OCI-M2 (cell line): ENCODE results near the gene RNF31.
"Not testable (repeated sequence)": the region's sequence is repeated elsewhere in the genome, so short reads cannot be mapped to it uniquely, and the experiment has no call there.

Experiments used
- DNase-seq: peaks from one replicate; lab custom pipeline; 2025; ENCODE audit not compliant: unreplicated experiment; lab: John Stamatoyannopoulos, UW

RNF31 gene

DNA sequence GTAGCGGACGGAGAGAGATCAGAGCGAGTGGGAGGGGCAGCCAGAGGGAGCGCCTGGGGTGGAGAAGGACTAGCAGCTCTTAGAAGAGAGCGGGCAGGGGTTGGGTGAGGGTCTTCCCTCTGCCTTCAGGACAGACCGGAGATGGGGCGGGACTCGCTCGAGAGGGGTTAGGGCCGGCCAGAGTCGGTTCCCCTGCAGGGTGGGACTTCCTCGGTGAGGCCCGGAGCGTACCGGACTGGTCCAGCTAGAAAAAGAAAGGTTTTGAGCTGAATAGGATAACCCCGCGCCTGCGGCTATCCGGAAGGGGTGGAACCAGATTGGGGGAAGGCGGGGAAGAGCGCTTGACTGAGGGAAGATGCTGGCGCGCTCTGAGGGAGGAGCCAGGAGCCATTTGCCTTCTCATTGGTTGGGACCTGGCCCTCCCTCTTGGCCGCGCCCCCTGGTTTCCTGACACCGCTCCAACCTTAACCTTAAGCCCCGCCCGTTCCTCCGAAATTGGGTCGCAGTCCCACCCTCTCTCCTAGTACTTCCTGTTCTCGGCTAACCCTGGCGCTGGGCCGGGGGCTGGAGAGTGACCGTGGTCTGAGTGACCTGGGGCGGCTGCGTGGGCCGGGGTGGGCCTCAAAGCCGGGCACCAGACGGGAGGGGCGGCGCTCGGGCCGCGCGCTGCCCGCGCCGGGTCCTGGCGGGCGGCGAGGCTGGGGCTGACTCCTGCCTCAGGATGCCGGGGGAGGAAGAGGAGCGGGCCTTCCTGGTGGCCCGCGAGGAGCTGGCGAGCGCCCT lies at the start of gene RNF31:
TSS of gene RNF31 (plus strand) at position 521 of the 783 bp plus-strand sequence. CDS start at position 722, 201 bp downstream.
- DNase-seq, result peak; percentile 97

DNA sequence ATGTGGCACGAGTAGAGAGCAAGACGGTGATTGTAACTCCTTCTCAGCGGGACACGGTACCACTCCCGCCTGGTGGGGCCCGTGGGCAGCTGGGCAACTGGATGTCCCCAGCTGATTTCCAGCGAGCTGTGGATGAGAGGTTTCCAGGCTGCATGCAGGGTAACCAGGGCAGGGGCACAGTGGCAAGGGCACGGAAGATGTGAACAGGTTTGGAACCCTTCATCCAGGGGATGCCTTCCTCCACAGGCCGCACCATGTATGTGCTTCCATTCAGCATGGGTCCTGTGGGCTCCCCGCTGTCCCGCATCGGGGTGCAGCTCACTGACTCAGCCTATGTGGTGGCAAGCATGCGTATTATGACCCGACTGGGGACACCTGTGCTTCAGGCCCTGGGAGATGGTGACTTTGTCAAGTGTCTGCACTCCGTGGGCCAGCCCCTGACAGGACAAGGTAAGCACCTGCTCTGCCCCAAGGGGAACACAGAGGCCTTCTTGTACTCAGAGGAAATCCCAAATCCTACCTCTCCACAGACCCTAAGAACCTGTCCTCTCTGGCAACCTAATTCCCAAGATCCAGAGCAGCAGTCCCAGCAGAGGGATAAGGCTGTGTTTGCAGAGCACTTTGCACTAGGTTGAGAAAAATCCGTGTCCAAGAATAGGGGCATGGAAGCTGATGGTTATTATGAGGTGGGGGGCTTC lies 48.9 kb upstream of the RNF31 start:
- no peak for DNase-seq

DNA sequence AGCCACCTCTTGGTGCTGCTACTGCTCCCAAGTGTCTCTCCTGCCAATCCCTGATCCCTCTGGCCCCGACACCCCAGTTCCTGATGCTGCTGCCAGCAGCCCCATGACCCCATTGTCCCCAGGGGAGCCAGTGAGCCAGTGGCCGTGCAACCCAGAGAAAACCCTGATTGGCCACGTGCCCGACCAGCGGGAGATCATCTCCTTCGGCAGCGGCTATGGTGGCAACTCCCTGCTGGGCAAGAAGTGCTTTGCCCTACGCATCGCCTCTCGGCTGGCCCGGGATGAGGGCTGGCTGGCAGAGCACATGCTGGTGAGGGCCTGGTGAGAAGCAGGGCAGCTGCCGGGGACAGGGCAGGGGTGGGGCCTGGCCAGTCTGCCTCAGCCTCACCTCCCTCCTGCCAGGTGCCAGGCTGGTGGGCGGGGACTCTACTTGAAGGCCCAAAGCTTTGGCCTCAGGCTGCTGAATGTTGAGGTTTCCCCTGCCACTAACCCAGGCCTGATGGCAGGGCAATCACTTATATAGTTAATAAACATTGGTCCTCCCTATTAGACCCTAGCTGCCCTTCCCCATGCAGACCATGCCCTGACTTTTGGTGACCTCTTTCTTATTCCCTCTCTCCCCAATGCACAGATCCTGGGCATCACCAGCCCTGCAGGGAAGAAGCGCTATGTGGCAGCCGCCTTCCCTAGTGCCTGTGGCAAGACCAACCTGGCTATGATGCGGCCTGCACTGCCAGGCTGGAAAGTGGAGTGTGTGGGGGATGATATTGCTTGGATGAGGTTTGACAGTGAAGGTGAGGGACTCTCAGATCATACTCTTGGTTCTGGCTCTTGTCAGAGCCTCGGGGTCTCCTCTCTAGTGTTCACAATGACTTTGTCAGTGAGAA lies 48.1 kb upstream of the RNF31 start:
- no peak for DNase-seq

DNA sequence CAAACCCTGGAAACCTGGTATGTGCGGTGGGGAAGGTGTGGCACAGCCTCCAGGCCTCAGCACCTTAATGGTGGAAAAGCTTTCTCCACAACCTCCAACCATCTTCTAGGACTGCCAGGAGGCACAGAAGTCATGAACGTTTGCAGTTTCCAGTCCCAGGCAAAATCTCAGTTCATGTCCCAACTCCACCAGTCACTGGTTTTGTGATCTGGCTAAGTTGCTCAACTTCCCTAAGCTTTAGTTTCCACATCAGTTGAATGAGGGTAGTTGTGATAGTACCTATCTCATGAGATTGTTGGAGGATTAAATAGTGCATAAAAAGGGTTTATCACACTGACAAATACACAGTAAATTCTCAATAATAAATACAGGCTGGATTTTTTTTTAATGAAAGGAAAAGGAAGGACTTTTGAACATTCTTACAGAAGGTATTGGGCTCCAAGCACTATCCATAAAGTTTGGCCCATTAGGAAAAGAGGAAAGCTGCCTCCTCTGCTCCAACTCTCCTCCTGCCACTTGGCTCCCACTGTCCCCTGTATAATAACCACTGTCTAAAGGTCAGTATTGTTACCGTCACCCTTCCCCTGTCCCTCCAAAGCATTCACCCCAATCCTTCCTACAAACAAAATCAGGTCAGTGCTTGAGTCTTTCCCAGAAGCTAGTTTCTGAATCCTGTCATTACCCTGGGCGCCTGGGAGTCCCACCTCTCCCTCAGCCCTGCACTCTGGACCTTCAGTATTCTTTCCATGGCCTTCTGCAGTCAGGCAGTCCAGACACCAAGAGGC lies 46.9 kb upstream of the RNF31 start:
- DNase-seq, result no peak

DNA sequence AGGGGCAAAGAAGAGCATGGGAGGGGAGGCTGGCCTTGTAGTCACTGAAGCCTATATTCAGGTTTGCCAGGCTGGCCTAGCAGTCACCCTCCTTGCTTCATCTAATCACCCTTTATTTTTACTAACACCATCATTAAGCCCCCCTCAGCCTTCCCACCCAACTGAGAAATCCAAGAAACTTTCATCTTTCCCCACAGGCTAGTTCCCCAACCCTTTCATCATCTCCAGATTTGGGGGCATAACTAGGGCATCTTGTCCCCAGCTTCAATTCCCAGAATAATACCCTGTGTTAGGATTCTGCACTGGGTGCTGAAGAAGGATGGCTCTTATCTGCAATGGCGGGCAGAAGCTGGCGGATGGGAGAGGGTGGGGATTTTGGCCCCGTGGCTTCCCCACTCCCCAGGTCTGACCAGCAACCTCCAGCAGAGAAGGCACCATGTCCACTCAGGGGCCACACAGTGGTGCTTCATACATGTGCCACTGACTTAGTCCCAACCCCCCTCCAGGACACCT lies 46.3 kb upstream of the RNF31 start:
- DNase-seq, result no peak

DNA sequence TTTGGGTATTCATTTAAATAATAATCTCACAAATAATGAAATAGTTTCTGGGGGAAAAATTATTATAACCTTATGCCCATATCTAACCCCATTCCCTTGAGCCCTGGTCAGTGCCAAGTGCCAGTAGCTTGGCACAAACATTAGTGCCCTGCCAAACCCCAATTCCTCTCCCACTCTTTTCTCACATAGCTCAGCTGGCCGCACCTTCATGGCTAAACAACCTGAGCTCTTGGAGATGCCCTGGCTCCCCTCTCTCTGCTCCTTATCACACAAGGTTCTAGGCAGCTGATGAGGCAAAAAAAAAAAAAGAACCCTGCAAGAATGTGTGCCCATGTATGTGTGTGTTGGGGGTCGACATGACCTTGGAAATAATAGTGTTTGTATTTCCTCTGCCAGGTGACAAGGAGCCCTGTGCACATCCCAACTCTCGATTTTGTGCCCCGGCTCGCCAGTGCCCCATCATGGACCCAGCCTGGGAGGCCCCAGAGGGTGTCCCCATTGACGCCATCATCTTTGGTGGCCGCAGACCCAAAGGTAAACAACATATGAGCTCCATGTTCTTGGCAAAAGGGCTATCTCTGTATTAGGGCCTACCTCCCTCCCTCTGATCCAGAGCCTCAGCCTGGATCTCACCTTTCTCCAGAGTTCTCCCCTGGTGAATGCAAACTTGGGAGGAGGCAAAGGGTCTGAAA lies 44.8 kb upstream of the RNF31 start:
- DNase-seq, result no peak

DNA sequence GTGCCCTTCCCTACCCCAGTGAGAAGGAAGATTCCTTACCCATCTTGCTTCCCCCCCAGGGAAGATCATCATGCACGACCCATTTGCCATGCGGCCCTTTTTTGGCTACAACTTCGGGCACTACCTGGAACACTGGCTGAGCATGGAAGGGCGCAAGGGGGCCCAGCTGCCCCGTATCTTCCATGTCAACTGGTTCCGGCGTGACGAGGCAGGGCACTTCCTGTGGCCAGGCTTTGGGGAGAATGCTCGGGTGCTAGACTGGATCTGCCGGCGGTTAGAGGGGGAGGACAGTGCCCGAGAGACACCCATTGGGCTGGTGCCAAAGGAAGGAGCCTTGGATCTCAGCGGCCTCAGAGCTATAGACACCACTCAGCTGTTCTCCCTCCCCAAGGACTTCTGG lies 43.8 kb upstream of the RNF31 start:
- no peak for DNase-seq

DNA sequence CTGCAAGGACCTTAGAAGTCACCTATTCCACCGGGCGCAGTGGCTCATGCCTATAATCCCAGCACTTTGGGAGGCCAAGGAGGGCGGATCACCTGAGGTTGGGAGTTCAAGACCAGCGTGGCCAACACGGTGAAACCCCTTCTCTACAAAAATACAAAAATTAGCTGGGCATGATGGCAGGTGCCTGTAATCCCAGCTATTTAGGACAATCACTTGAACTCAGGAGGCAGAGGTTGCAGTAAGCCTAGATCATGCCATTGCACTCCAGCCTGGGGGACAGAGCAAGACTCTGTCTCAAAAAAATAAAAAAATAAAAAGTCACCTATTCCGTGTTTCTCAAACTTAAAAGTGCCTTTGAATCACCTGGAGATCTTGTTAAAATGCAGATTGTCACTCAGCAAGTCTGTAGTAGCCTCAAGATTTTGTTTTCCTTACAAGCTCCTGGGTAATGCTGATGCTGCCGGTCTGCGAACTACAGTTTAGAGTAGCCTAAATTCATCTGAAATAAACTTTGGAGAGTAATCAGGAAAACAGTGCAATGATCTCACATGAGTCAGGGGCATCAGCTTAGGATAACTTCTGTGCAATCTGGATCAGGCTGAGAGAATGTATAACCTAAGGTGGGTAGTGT lies 41.6 kb upstream of the RNF31 start:
- DNase-seq, result not testable (repeated sequence)

DNA sequence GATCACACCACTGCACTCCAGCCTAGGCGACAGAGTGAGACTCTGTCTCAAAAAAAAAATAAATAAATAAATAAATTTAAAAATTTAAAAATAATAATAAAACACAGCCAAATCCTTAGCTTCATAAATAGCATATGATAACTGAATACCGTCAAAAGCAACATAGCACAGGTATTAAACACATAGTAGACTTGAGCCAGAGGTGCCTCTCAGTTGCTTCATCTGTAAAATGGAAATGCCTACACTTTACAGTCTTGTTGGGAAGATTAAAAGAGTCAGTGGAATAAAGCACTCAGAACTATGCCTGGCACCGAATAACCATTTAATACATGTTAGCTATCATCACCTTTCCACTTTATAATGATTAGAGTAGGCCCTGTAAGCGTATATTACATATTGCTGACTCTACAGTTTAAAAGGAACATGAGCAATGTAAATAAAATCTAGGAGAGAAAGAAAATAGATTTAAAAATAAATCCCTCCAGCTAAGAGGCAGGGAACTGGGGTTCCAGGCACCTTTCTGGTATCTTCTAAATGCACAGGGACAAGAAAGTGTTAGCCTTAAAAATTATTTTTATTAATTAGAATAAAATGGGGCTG lies 40.5 kb upstream of the RNF31 start:
- DNase-seq, result no peak

DNA sequence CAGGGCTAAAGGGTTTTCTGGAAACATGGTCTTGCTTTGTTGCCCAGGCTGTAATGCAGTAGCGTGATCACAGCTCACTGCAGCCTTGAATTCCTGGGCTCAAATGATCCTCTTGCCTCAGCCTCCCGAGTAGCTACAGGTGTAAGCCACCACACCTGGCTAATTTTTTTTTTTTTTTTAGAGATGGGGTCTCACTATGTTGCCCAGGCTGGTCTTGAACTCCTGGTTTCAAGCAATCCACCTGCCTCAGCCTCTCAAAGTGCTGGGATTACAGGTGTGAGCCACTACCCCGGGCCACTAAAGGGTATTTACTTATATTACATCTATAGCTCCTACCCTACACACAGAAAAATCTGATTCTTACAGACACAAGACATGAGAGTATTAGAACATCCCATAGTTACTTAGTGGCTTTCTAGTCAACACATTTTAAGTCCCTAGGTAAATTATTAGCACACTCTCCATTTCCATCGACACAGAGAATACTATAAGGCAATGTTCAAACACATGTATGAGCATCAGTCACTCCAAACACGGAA lies 38.9 kb upstream of the RNF31 start:
- no peak for DNase-seq

DNA sequence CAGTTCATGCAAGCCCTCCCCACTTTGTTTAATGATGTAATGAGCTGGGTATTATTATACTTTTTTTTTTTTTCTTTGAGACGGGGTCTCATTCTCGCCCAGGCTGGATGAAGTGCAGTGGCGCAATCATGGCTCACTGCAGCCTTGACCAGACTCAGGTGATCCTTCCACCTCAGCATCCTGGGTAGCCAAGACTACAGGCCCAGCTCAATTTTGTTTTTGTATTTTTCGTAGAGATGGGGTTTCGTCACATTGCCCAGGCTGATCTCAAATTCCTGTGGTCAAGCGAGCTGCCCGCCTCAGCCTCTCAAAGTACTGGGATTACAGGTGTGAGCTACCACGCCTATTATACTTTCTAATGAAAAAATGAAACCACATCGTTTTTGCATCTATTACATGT lies 37.2 kb upstream of the RNF31 start:
- no peak for DNase-seq

DNA sequence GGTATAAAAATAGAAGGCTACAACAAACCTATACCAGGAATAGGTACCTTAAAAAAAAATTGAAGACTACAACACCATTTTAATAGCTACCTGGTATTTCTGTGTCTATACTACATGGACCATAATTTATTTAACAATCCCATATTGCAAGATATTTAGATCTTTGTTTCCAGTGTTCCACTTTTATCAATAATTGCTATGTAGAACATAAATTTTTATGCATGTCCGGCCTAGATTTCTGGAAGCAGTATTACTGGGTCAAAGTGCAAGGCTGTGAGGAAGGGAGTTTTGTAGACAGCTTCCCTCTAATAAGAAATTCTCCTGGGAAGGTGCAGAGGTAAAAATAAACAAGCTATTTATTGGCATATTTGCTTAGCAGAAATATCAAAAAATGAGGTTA lies 36.8 kb upstream of the RNF31 start:
- no peak for DNase-seq

DNA sequence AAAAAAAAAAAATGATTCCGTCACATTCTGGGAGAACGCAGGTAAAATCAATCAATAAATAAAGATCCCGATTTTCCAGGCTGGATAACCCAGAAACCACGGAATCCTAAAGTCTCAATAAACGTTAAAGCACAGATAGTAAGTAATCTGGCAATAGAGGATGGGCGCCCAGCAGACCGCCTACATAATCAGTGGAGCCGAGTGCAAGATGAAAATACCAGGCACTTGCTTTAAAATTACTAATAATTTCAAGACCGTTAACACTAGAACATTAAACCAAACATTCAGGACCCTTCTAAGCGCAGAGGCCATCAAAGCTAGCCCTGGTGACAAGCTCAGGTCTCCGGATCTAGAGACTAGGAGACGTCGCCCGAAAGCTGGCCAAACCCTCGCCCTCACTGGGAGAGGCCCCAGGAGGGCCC lies 33.9 kb upstream of the RNF31 start:
- DNase-seq, result no peak

DNA sequence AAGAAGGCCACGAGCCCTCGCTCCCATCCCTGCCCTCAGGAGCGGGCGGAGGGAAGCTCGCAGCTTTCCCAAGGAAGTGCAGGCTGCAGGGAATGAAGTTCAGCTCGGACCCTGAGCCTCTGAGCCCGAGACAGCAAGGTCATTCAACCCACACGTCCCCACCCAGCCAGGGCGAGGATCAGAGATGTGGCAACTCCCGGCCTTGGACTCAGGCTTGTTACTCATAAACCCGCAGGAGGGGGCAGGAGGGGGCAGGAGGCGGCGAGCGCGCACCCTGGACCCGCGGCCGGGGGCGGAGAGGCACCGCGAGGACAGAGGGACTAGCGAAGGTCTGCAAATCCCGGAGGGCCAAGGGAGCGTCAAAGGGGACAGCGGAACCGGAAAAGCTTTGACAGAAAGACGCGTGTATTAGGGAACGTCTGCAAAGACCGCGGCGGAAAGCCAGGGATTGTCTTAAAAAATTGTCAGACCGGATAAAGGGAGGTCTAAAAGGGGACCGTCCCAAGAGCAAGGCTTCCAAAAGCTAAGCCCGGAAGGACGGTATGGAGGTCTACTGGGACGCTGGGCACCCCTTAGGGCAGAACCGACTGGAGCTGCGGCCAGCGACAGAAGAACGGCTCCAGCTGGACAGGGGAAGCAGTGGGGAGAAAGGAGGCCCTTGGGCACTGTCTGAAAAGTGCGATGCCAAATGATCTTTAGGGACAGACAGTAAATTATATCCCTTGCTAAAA lies 33.3 kb upstream of the RNF31 start:
- peak; percentile 85 for DNase-seq

DNA sequence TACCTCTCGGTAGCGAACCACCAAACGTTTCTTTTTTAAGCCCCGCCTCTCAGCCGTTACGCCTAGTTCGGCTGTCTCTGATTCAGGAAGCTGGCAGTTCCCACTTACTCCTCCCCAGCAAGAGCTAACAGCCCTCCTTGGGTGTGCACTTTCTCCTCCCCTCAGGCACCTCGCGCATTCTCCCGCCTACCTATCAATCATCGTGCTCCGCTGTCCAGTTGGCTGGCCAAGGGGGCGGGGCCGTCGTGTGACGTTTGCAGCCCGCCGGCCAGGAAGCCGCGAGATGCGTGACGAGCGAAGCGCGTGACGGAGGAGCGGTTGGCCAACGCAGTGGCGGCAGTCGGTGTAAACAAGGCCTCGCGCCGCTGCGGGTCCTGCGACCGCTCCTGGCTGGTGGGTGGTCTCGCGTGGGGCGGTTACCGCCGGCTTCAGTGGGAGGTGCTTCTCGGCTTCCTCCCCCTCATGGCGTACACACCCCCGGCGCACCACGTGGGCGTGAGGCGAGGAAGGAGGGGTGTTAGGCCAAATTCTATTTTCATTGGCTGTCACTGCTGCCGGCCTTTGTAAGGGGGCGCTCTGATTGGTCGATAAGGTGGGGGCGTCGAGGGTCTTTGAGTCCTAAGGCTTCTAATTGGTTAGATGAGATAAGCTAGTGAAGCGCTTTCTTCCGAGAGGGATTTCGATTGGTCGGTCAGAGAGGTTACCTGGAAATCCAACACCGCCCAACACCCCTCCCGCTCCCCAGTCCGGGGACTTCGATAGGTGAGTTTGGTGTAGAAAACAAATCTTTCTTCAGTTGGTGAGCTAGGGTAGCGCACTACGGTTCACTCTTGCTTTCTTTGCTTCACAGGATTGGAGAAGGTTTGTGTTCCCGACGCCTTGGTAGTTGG lies 32.5 kb upstream of the RNF31 start, which contains the start of the genes DCAF11 and NRL:
TSS of gene DCAF11 (plus strand) at position 246 of the 890 bp plus-strand sequence. CDS start 818 bp downstream, outside the sequence.
TSS of gene NRL (minus strand) at position 418 of the 890 bp plus-strand sequence. CDS start 32,101 bp downstream, outside the sequence.
- DNase-seq, result peak; percentile 96

DNA sequence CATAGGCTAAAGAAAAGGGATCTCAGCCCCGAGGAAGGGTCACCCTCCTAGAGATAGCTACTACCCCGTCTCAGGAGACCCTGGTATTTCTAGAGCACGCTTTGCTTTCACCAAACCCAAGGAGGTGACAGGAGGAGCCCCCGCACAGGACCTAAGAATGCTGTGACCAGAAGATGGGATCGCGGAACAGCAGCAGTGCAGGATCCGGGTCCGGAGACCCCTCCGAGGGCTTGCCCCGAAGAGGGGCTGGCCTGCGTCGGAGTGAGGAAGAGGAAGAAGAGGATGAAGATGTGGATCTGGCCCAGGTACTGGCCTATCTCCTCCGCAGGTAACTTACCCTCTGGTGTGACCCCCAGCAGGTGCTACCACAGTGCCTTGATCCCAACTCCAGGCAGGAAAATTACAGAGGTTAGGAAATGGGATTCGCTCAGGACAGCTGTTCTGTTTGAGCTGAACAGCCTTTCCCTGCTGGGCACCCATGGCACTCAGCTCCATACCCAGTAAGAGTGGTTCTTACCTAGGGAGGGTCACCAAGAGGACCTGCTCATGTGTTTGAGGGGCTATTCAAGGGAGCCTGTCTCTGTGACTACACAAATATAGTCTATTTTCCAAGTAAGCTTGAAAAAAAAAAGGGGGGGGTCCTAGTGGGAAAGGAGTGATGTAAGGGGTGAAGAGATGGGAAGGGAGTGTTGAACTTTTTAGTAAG lies 31.7 kb upstream of the RNF31 start:
- no peak for DNase-seq
